Activated CD4-positive, alpha-beta T cell treated with anti-CD3 and anti-CD28 coated beads, Interleukin-2, Interleukin-6, amounts not matched to agents 100 ng/mL and 50 ng/mL, durations not matched to agents 16 hours and 8 hours (primary cell): ENCODE results near the gene AGO1.
"Not testable (repeated sequence)": the region's sequence is repeated elsewhere in the genome, so short reads cannot be mapped to it uniquely, and the experiment has no call there.

Experiments
- DNase-seq: peaks from one replicate; pipeline ENCODE4 v3.0.0-alpha.2; 2020

AGO1 gene

DNA sequence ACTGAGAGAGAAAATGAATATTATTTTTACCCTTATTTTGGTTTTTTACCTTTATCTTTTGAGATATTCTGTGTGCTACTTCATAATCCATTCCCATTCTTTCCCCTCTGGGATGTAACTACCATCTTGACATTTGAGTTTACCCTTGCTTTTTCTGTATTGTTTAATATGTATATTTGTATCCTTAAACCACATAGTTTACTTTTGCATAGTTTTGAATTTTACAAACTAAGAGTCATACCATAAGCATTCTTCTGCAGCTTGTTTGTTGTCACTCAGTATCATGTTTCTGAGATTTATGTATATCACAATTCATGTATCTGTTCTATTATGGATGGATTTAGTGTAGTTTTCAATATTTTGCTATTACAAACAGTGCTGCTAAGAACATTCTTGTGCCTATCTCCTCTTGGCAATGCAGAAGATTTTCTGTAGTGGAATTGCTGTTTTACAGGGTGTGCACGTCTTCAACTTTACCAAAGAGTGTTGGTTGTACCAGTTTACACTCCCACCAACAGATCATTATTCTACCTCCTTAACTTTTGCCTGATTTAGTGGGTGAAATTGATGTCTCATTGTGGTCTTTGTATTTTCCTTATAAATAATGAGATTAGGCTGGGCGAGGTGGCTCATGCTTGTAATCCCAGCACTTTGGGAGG, 12.2 kb upstream of the AGO1 start:
- no peak for DNase-seq

DNA sequence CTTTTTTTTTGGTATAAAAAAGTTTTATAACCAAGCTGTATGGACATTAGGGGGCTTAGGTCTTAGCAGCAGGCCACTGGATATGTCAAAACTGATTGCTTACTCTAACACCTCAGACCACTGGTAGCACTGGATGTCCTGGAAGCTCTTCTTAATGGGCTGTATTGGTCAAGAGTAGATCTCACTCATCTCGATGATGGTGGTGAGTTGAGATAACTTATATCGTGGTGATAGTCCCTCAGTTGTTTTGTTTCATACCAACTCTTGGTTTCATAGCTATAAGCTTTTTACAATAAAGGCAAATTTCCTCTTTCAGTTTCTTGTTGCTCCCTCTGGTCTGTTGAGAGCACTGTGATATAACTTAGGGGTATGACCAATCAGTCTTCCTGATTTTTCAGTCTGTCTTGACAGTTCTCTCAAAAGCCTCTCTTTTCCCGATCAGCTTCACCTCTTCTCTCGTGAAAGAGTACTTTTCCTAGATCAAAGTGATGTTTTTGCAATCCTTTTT, 9.7 kb upstream of the AGO1 start:
- DNase-seq: no peak

DNA sequence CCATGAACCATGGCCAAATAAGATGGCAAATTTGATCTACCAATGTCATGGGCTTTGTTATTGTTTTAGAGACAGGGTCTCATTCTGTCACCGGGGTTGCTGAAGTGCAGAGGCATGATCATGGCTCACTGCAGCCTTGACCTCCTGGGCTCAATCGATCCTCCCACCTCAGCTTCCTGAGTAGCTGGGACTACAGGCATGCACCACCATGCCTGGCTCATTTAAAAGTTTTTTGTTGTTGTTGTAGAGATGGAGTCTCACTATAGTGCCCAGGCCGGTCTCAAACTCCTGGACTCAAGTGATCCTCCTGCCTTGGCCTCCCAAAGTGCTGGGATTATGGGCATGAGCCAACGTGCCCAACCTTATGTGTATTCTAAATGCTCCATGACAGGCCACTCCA, 8.9 kb upstream of the AGO1 start:
- DNase-seq: not testable (repeated sequence)

DNA sequence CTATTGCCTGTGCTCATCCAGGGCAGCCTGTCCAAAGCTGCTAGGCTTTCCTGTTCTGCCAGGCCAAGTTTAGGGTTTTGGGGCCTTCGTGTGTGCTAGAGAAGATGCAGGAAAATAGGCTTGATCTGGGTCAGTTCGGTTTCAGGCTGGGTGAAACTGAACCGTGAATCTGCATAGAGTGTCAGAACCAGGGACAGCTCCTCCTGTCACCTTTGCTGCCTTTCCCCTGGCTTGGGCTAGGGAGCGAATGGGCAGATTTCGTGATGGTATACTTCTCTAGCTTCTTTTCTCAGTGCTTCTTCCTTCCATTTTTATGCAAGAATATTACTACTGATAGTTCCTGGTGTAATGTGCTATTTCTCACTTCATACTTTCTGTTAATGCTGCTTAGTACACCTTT, 6.0 kb upstream of the AGO1 start:
- peak; percentile 15 for DNase-seq

DNA sequence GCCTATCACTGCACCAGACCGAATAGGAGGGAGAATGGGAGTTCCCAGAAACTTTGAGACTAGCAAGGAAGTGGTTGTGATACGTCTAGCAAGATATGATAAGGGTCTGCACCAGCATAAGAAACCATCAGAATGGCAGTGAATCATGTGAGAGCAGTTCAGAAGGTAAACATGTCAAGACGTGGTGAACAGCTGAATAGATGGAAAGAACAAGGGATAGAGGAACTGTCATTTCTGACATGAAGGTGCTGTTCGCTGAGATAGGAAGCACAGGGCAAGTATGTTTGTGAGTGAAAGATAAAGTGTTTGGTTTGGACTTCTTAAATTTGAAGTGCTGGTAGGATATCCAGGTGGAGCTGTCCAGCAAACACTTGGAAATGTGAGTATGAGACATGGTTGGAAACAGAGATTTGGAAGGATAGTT, 1.1 kb upstream of the AGO1 start:
- no peak for DNase-seq

DNA sequence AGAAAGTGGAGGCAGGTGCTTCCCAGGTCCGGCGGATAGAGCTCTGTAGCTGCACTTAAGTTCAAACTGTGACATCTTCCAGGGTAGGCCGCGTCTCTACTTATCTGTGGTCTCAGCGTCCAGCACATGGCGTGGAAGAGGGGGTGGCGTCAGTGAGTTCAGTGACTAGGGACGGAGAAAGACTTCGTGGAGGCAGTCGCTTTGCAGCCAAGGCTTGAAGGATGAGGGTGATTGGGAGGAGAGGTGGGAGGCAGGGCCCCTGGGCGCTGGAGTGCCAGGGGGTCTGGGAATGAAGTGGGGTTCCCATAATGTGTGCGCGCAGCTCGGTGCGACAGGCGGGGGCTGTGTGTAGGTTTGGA, 444 bp upstream of the AGO1 start:
- DNase-seq: no peak

DNA sequence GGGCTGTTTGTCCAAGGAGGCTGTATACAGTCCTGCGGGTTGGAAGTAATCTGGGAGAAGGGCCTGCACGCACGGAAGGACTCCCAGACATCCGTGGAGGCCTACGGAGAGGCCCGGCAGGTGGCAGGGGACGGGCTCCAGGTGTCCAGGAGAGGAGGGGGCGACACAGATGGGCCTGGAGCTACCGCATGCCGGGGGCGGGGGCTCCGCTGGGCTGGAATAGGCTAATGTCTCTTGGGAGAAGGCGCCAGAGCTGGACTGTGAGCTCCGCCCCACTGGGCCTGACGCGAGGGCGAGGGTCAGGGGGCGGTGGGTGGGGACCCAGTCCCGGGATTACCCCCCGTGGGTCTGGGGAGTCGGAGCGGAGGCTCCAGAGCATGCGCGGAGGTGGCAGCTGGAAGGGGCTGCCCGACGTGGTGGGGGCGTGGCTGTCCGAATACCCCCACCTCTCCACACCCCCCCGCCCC, 659 bp downstream of the AGO1 start:
- DNase-seq: peak; percentile 41

DNA sequence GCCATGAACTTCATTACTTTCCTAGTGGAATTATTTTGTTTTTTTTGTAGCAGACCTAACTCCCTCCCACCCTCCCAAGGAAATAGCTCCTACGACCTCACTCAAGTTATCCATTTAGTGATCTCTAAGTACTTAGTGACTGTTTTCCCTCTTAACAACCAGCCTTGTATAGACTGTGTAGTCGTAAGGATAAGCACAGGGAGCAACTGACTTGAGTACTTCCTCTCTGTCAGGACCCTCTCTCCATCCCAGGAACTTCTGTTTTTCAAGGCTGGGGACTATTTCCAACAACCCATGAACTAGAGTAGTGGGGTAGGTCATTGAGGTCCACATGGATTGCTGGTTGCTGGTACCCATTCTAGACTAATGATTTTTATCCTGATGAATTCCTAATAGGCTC, 1.9 kb downstream of the AGO1 start:
- DNase-seq: no peak

DNA sequence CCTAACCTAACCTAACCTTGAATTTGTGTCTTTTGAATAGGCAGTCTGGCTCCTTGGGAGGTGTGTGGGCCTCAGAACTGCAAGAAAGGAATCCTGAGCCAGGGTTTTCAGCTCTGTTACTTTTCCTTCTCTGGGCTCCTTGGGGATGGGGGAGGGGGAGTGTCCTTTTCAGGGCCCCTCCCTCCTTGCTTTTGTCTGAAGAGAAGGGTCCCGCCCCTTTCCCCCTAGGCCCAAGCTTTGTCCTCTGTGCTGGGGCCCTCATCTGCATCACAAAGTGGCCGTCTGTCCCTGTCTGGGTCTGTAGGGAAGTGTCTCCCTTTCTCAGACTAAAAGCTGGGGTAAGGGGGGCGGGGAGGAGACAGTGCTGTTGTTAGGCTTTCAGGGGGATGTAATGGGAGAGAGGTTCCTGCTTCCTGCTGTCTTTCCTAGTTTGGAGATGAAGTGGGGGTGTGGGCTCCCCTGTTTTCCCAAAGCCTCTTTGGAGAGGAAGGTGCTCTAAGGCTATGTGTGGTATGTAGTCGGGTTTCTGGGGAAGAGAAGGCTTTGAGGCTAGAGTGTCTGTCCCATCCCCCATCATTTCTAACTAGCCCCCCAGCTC, 3.1 kb downstream of the AGO1 start:
- DNase-seq: no peak

DNA sequence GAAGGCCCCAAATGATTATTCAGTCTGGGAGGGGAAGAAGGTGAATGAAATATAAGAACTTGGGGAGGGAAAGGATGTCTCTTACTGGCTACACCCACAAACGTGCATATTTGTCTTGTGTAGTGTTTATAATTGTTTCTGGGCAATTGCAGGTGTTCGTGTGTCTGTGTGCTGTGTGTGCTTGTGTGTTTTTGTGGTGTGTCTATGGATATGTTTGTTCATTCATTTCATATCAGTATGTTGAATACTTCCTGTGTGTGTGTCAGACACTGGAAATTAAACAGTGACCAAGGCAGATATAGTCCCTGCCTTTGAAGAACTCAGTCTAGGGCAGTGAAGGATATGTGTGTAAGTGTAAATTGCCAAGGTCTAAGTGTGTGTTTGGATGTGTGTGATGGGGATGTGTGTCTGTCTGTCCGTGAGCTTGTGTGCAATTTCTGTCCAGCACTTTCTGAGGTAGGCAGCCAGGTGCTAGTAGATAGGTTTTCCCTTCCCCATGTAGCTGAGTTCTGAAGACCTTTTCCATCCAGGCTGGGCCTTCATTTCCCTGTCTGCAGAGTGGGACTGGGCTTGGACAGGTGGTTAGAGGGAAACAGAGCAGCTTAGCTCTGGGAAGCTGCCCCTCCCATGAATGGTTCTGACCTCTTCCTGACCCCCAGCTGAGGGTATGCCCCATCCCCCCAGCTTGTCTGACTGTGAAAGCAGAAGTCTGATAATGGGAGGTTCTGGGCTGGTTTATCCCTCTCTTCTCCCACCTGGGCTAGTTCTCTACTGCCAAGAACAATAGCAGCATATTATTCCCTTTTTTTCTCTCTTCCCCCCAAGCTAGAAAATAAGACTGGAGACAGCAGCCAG, 3.8 kb downstream of the AGO1 start:
- DNase-seq: no peak

DNA sequence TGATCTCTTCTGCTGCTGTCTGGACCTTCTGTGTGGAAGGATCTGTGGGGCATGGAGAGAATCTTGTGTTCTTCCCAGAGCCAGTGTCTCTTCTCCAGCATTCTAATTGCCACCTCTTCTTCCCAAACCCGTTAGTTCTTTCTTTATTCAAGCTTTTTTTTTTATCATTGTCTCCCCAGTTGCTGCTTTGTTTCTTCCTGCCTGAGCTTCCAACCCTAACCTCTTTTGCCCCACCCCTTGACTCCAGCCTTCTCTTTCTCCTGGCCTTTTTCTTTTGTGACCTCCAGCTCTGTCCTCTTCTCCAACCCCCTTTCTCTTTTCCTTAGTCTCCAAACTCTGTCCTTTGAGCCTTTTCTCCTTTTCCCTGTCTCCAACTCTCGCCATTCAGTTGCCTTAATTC, 4.5 kb downstream of the AGO1 start:
- DNase-seq: no peak

DNA sequence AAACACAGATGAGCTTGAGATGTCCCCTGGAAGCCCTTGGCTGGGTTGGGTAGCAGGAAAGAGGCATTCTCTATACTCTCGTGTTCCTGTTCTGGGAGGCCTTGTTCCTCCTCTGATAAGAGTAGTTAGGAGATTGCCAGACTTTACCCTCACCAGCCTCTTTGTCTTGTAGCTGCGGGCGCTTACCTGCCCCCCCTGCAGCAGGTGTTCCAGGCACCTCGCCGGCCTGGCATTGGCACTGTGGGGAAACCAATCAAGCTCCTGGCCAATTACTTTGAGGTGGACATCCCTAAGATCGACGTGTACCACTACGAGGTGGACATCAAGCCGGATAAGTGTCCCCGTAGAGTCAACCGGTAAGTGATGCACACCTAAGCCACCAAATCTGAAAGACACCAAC, 5.2 kb downstream of the AGO1 start:
- no peak for DNase-seq

DNA sequence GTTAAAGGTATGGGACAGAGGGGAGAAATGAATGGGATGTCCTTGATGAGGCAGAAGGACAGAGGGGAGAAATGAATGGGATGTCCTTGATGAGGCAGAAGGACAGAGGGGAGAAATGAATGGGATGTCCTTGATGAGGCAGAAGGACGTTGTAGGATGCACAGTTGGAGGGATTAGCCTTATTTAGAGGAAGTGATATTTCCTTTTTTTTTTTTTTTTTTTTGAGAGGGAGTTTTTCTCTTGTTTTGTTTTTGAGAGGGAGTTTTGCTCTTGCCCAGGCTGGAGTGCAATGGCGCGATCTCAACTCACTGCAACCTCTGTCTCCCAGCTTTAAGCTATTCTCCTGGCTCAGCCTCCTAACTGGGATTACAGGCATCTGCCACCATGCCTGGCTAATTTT, 6.0 kb downstream of the AGO1 start:
- not testable (repeated sequence) for DNase-seq

DNA sequence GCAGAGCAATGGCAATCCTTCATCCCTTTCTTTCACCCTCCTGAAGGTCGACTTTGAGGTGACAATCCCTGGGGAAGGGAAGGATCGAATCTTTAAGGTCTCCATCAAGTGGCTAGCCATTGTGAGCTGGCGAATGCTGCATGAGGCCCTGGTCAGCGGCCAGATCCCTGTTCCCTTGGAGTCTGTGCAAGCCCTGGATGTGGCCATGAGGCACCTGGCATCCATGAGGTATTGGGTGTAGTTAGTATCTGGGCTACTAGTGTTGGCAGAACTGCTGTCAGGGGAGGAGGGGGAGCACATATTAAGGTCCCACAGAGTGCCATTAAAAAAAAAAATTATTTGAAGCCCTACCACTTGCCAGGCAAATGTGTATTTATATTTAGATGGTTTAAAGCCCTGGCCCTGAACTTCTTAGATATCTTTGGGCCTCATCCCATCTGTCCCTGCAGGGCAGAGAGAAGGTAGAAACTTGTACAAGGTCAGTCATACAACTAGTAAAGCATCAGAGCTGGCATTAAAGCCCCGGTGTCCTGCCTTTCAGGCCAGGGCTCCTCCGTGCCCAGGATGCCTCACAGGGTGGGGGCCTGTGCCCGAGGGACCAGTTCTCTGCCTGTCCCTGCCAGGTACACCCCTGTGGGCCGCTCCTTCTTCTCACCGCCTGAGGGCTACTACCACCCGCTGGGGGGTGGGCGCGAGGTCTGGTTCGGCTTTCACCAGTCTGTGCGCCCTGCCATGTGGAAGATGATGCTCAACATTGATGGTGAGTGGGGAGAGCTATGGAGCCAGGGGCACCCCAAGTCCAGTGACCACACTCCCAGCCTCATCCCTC, 10.3 kb downstream of the AGO1 start:
- no peak for DNase-seq

DNA sequence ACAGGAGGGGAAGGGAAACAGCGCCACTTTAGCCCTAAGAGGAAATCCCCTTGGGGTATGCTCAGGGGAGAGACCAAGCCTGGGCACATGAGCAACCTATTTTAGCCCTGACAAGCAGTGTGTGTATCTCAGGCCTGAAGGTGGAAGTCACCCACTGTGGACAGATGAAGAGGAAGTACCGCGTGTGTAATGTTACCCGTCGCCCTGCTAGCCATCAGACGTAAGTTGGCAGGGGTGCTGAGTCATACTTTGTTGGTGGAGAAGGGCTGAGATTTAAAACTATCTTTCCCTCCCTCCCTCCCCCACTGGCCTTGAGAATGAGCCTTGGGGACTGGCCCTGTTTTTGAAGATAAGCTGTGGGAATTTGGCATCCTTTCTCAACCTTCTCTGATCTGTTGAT, 11.2 kb downstream of the AGO1 start:
- DNase-seq: peak; percentile 10

DNA sequence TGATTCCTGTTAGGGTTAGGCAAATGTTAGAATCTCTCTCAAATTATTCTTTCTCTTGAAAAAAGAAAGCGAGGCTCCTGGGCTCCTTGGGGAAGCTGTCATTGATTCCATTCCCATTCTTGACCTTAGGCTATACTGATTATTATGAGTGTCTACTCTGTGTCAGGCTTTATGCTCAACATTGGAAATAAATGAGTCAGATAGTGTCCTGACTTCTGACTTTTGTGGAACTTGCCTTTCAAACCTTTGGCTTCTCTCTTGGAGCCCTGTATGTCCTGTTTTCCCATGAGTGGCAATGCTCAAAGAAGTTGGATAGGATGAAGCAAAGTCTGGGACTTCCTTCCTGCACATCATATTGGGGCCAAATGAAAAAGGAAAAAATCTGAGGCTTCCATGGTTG, 11.6 kb downstream of the AGO1 start:
- no peak for DNase-seq

DNA sequence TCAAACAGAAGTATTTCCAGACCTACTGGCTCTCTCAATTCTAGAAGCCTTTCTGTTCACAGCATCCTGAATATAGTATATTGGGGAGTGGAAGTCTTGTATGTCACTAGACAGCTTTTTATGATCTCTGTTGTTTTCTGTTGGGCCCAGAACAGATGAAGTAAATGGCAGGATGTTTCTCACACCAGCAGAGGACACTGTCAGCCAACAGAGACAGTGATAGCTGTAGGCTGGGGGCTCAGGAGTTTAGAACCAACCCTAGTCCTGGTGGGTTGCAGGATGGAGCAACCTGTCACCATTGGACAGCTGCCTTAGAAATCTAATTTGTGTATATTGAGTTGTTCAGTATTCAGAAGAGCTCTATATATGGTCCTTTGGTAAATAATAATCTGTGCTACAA, 16.9 kb downstream of the AGO1 start:
- DNase-seq: no peak

DNA sequence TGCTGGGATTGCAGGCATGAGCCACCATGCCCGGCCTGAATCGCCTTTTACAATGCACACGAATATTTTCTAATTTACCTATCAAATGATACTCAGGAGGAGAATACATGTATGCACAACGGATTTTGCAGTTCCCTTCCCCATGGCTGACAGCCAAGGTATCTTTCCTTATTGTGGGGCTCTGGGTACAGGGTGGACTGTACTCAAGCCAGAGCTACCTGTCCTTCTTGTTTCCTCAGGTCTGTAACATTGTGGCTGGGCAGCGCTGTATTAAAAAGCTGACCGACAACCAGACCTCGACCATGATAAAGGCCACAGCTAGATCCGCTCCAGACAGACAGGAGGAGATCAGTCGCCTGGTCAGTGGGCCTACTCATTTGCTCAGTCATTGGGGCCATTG, 18.2 kb downstream of the AGO1 start:
- DNase-seq: no peak

DNA sequence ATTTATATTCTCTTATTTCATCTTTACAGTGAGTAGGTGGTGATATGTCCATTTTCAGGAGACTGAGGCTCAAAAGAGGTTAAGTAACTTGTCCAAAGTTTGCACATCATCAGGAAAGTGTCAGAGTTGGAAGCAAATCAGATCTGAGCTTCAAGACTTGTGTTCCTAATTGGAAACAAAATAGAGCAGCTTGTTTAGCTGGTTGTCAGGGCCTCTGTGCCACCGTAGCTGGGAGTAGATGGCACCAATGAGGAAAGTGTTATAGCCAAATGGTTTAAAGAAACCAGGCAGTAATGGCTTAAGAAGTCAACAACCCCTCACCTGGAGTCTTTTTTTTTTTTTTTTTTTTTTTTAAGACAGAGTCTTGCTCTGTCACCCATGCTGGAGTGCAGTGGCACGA, 19.7 kb downstream of the AGO1 start:
- DNase-seq: no peak

DNA sequence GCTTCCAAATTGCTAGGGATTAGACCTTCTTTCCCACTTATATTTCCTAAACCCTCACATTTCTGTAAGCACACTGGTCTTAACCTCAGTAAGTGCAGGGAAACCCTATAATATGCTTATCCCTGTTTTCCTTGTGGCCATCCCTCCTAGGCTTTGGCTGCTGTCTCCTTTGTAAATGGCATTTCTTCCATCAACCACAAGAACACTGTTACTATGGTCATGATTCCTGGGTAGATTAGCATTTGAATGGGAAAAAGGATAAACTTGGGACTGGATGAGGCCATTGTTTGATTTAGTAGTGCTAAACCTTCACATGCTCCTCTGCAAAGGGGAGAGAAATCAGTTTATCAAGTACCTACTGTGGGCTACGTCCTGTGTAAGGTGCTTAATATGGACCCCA, 31.7 kb downstream of the AGO1 start:
- no peak for DNase-seq

DNA sequence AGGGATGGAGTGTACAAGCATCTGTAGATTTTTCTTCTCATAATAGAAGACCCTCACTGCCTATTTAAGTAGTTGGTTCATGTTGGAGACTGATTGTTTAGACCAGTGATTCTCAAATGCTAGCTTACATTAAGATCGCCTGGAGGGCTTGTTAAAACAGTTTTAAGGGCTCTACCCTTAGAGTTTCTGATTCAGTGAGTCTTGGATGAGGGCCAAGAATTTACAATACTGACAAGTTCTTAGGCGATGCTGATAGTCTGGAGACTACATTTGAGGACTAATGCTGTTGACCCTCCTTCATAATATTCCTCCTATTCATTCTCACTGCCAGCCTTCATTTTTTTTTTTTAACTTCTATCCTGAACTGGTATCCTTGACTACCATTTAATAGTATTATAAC, 32.7 kb downstream of the AGO1 start:
- no peak for DNase-seq

DNA sequence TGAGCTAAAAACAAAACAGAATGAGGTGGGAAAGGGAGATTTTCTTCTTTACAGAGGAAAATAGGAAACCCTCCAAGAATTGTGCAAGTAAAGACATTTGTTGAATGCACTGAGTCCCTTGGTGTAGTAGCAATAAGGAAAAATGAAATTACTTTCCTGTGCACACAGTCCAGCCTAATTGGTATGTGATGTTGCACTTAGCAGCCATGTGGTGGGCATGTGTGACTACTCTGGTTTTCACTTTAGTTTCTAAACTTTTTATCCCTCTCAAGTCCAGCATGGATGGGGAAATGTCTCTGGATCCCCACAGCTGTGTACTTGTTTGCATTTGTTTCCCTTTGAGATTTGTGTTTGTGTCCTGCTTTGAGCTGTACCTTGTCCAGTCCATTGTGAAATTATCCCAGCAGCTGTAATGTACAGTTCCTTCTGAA, 40.8 kb downstream of the AGO1 start:
- DNase-seq: no peak

DNA sequence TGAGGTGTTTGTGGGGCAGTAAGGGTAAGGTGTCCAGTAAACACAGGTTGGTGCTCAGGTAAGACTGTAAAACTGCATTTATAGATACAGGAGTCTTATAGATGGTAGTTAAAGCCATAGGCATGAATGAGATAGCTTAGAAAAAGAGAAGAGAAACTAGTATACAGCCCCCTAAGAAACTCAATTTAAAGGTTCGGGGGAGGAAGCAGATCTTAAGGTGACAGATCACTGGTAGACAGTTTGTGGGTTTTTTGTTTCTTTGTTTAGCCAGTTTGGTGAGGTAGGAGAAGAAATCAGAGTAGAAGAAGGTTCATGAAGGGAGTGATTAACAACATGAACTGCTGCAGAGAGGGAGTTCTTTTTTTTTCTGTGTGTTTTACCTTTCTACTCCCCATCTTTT, 41.8 kb downstream of the AGO1 start:
- DNase-seq: no peak
